CD4-positive, alpha-beta T cell treated with Interleukin-2 at 100 ng/mL for 4 hours (primary cell): ENCODE results near the gene EPHA5.

Experiments
- DNase-seq: peaks from one replicate; pipeline ENCODE4 v3.0.0-alpha.2; 2020; ENCODE audit warnings: low spot score

The EPHA5 gene

GRCh38 chr4:65624651-65625050, 45.6 kb downstream of the EPHA5 start:
- DNase-seq: no peak

GRCh38 chr4:65623506-65623905, 46.8 kb downstream of the EPHA5 start:
- DNase-seq: no peak

- no peak for DNase-seq
Measured at GRCh38 chr4:65617416-65617815, 52.9 kb downstream of the EPHA5 start.

- DNase-seq: no peak
Measured at GRCh38 chr4:65604515-65604914, 65.8 kb downstream of the EPHA5 start.

- no peak for DNase-seq
Measured at GRCh38 chr4:65600656-65601055, 69.6 kb downstream of the EPHA5 start.

GRCh38 chr4:65599340-65599739, 70.9 kb downstream of the EPHA5 start:
- DNase-seq: no peak

GRCh38 chr4:65597697-65598096, 72.6 kb downstream of the EPHA5 start:
- no peak for DNase-seq

GRCh38 chr4:65592089-65592488, 78.2 kb downstream of the EPHA5 start:
- no peak for DNase-seq

- DNase-seq: no peak
Measured at GRCh38 chr4:65589921-65590320, 80.4 kb downstream of the EPHA5 start.

GRCh38 chr4:65589331-65589730, 81.0 kb downstream of the EPHA5 start:
- DNase-seq: no peak

GRCh38 chr4:65580551-65580950, 89.7 kb downstream of the EPHA5 start:
- no peak for DNase-seq

GRCh38 chr4:65566473-65566872, 103.8 kb downstream of the EPHA5 start:
- no peak for DNase-seq

- DNase-seq: no peak
Measured at GRCh38 chr4:65561164-65561563, 109.1 kb downstream of the EPHA5 start.

GRCh38 chr4:65559270-65559669, 111.0 kb downstream of the EPHA5 start:
- DNase-seq: no peak

- DNase-seq: no peak
Measured at GRCh38 chr4:65552057-65552456, 118.2 kb downstream of the EPHA5 start.

- no peak for DNase-seq
Measured at GRCh38 chr4:65550500-65550899, 119.8 kb downstream of the EPHA5 start.

- no peak for DNase-seq
Measured at GRCh38 chr4:65546882-65547416, 123.3 kb downstream of the EPHA5 start.

- DNase-seq: no peak
Measured at GRCh38 chr4:65538571-65538970, 131.7 kb downstream of the EPHA5 start.

GRCh38 chr4:65535113-65535512, 135.2 kb downstream of the EPHA5 start:
- no peak for DNase-seq

- DNase-seq: no peak
Measured at GRCh38 chr4:65521666-65522065, 148.6 kb downstream of the EPHA5 start.

- DNase-seq: no peak
Measured at GRCh38 chr4:65515646-65516045, 154.6 kb downstream of the EPHA5 start.

GRCh38 chr4:65510976-65511375, 159.3 kb downstream of the EPHA5 start:
- no peak for DNase-seq

- DNase-seq: no peak
Measured at GRCh38 chr4:65508168-65508567, 162.1 kb downstream of the EPHA5 start.

- DNase-seq: no peak
Measured at GRCh38 chr4:65502131-65502701, 168.1 kb downstream of the EPHA5 start.
